ENCODE results near the gene MTFR1L.

DNA sequence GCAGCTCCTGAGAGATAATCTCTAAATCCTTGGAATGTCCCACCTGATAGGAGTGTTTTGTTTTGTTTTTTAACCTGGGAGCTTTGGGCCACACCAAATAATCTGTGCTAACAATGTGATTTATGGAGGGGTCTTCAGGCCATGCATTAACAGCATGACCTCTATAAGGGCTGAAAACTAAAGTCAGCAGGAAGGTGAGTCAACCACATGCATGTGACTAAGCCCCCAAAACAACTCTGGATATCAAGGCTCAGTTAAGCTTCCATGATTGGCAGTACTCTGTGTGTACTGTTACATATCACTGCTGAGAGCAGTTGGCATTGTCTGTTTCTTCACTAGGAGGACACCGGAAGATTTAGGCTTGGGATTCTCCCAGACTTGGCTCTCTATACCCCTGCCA is 28.8 kb downstream of the MTFR1L start:
- TF ChIP-seq, protein P1, sequence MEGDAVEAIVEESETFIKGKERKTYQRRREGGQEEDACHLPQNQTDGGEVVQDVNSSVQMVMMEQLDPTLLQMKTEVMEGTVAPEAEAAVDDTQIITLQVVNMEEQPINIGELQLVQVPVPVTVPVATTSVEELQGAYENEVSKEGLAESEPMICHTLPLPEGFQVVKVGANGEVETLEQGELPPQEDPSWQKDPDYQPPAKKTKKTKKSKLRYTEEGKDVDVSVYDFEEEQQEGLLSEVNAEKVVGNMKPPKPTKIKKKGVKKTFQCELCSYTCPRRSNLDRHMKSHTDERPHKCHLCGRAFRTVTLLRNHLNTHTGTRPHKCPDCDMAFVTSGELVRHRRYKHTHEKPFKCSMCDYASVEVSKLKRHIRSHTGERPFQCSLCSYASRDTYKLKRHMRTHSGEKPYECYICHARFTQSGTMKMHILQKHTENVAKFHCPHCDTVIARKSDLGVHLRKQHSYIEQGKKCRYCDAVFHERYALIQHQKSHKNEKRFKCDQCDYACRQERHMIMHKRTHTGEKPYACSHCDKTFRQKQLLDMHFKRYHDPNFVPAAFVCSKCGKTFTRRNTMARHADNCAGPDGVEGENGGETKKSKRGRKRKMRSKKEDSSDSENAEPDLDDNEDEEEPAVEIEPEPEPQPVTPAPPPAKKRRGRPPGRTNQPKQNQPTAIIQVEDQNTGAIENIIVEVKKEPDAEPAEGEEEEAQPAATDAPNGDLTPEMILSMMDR (IDR thresholded peaks at IDR 0.05; ENCODE audit: low read length): no peak
- TF ChIP-seq EZH2 (IDR thresholded peaks at IDR 0.05; ENCODE audit: borderline replicate concordance, low read length): no peak
